Breast epithelium (tissue), 4 donors: ENCODE results near the gene PARD3B. TPM values are rescaled to one million over a fixed set of nuclear protein-coding genes. Genes with fewer than 3 reads are reported as not detected.

Experiments
- DNase-seq, 2 donors: peaks; one replicate each; pipeline ENCODE4 v3.0.0-alpha.2; 2019; ENCODE audit warnings: low spot score in 2 of 2
- H3K27ac ChIP-seq, 2 donors: fragments of 200-600 bp; sonication (generic) in 1 of 2; one replicate each; pipeline ENCODE4 v1.5.1; 2016 to 2019; ENCODE audit warnings: mild to moderate bottlenecking in 1 of 2
- H3K27me3 ChIP-seq, 2 donors: fragments of 200-600 bp; sonication (generic) in 1 of 2; one replicate each; pipeline versions ENCODE4 v1.5.1 to v1.6.0; 2017 to 2019; ENCODE audit warnings: control low read depth in 1 of 2, mild to moderate bottlenecking in 1 of 2
- H3K36me3 ChIP-seq: fragments of 200-600 bp; one replicate; pipeline ENCODE4 v1.5.1; 2019
- H3K4me1 ChIP-seq, 2 donors: fragments of 200-600 bp; sonication (generic); one replicate each; pipeline ENCODE4 v1.5.1; 2016 to 2019; ENCODE audit warnings: control low read depth in 1 of 2
- H3K4me3 ChIP-seq, 3 donors: fragments of 200-600 bp; sonication (generic); 1 replicate in 2 of 3; 2 replicates in 1 of 3; pipeline ENCODE4 v1.5.1; 2016 to 2019; ENCODE audit warnings: mild to moderate bottlenecking in 3 of 3, moderate library complexity in 2 of 3
- H3K9me3 ChIP-seq, 2 donors: fragments of 200-600 bp; sonication (generic) in 1 of 2; one replicate each; pipeline ENCODE4 v1.5.1; 2016 to 2019; ENCODE audit warnings: control low read depth in 1 of 2
- POLR2A ChIP-seq: fragments of 450-650 bp; IDR thresholded peaks from one replicate; pipeline ENCODE4 v1.6.1; 2016; ENCODE audit warnings: antibody characterized with exemption, mild to moderate bottlenecking, moderate library complexity
- POLR2AphosphoS5 ChIP-seq, 3 donors: sonication (generic); formaldehyde crosslinking; IDR thresholded peaks; one replicate each; pipeline ENCODE4 v1.6.1; 2017; ENCODE audit warnings: antibody characterized with exemption in 3 of 3
- intact Hi-C: fragments of 100-400 bp; cut with DNase I; formaldehyde crosslinking; loops from one replicate; pipeline ENCODE4 v1.15.1; 2023; ENCODE audit warnings: low total_unique reads
- total RNA-seq, 3 donors: library from RNA; depleted of rRNA; stranded (reverse); fragments of >200 nt; gene quantifications; one replicate each; pipeline ENCODE4 v1.1.0, GENCODE V29; 2016
- TF ChIP-seq, protein P1 (sequence below), 3 donors: fragments of 450-650 bp; IDR thresholded peaks; one replicate each; pipeline ENCODE4 v1.5.1; 2016 to 2017; ENCODE audit warnings: antibody characterized with exemption in 3 of 3, mild to moderate bottlenecking in 3 of 3, moderate library complexity in 3 of 3

PARD3B gene
- total RNA-seq, 3 donors from 2014 or later: 24.6 to 66.2 (median 25.9) TPM

- no peaks in the 10 kb centered on the region for H3K4me1 ChIP-seq
- intact Hi-C loops: no loop called here
- no peak overlapping the region for H3K4me3 ChIP-seq
- H3K9me3 ChIP-seq: no peaks in the 10 kb centered on the region
- no peaks in the 10 kb centered on the region for H3K36me3 ChIP-seq
- H3K27ac ChIP-seq: no peak overlapping the region
- no peaks in the 10 kb centered on the region for H3K27me3 ChIP-seq
- TF ChIP-seq, protein P1, sequence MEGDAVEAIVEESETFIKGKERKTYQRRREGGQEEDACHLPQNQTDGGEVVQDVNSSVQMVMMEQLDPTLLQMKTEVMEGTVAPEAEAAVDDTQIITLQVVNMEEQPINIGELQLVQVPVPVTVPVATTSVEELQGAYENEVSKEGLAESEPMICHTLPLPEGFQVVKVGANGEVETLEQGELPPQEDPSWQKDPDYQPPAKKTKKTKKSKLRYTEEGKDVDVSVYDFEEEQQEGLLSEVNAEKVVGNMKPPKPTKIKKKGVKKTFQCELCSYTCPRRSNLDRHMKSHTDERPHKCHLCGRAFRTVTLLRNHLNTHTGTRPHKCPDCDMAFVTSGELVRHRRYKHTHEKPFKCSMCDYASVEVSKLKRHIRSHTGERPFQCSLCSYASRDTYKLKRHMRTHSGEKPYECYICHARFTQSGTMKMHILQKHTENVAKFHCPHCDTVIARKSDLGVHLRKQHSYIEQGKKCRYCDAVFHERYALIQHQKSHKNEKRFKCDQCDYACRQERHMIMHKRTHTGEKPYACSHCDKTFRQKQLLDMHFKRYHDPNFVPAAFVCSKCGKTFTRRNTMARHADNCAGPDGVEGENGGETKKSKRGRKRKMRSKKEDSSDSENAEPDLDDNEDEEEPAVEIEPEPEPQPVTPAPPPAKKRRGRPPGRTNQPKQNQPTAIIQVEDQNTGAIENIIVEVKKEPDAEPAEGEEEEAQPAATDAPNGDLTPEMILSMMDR (IDR thresholded peaks at IDR 0.05): no peak
- TF ChIP-seq POLR2AphosphoS5 (IDR thresholded peaks at IDR 0.05) (no peak), POLR2A (no peak)
- no peak for DNase-seq
Measured at GRCh38 chr2:204576362-204576979, 31.2 kb downstream of the PARD3B start.

- H3K27ac ChIP-seq: no peak overlapping the region
- intact Hi-C loops: no loop called here
- no peaks in the 10 kb centered on the region for H3K9me3 ChIP-seq
- H3K36me3 ChIP-seq: no peaks in the 10 kb centered on the region
- no peak overlapping the region for H3K4me3 ChIP-seq
- H3K4me1 ChIP-seq: no peaks in the 10 kb centered on the region
- H3K27me3 ChIP-seq: no peaks in the 10 kb centered on the region
- no peak for TF ChIP-seq POLR2AphosphoS5 (IDR thresholded peaks at IDR 0.05)
- TF ChIP-seq POLR2A: no peak
- TF ChIP-seq, protein P1 (IDR thresholded peaks at IDR 0.05): no peak
- DNase-seq: no peak
Measured at GRCh38 chr2:204578928-204579598, 33.8 kb downstream of the PARD3B start.

GRCh38 chr2:204581946-204582345, 36.7 kb downstream of the PARD3B start:
- no peaks in the 10 kb centered on the region for H3K4me1 ChIP-seq
- no peak for DNase-seq
- no peaks in the 10 kb centered on the region for H3K36me3 ChIP-seq
- intact Hi-C loops: no loop called here
- H3K27ac ChIP-seq: no peak overlapping the region
- H3K9me3 ChIP-seq: no peaks in the 10 kb centered on the region
- TF ChIP-seq POLR2AphosphoS5 (IDR thresholded peaks at IDR 0.05): no peak
- no peak for TF ChIP-seq POLR2A
- TF ChIP-seq, protein P1 (IDR thresholded peaks at IDR 0.05): no peak
- no peak overlapping the region for H3K4me3 ChIP-seq
- no peaks in the 10 kb centered on the region for H3K27me3 ChIP-seq

GRCh38 chr2:204583773-204584172, 38.5 kb downstream of the PARD3B start:
- TF ChIP-seq POLR2AphosphoS5 (IDR thresholded peaks at IDR 0.05) (no peak), POLR2A (no peak)
- TF ChIP-seq, protein P1 (IDR thresholded peaks at IDR 0.05): no peak
- Histone ChIP-seq H3K4me3 (no peak overlapping the region), H3K4me1 (no peaks in the 10 kb centered on the region), H3K27ac (no peak overlapping the region), H3K9me3 (no peaks in the 10 kb centered on the region), H3K36me3 (no peaks in the 10 kb centered on the region), H3K27me3 (no peaks in the 10 kb centered on the region)
- intact Hi-C loops: no loop called here
- DNase-seq: no peak

GRCh38 chr2:204585930-204586329, 40.7 kb downstream of the PARD3B start:
- no peaks in the 10 kb centered on the region for H3K36me3 ChIP-seq
- no peaks in the 10 kb centered on the region for H3K27me3 ChIP-seq
- no peak overlapping the region for H3K27ac ChIP-seq
- intact Hi-C loops: no loop called here
- no peak for DNase-seq
- H3K4me1 ChIP-seq: no peaks in the 10 kb centered on the region
- H3K9me3 ChIP-seq: peaks cover 6 to 8% of the 10 kb centered on the region in 2 donors
- no peak overlapping the region for H3K4me3 ChIP-seq
- no peak for TF ChIP-seq POLR2A
- TF ChIP-seq, protein P1 (IDR thresholded peaks at IDR 0.05): no peak
- no peak for TF ChIP-seq POLR2AphosphoS5 (IDR thresholded peaks at IDR 0.05)
